ENCODE measurements around the gene PIK3CB.

DNA sequence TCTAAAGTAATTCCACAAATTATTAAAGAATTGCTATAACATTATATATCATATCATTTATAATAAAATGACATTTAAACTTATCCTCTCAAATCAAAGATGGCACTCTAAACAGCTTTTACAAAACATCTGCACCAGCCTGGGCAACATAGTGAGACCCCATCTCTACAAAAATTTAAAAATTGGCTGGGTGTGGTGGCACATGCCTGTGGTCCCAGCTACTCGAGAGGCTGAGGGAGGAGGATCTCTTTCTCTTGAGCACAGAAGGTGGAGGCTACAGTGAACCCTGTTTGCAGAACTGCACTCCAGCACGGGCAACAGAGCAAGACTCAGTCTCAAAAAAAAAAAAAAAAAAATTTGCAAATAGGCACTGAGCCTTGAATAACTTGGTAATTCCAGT, 63.1 kb downstream of the PIK3CB start:
- no peak for TF ChIP-seq TAF1 (IDR thresholded peaks at IDR 0.05; ENCODE audit: low read depth)
- TF ChIP-seq EZH2 (IDR thresholded peaks at IDR 0.05; ENCODE audit: borderline replicate concordance, insufficient read depth, low read length, poor library complexity, severe bottlenecking) = no peak
- TF ChIP-seq, protein P1, sequence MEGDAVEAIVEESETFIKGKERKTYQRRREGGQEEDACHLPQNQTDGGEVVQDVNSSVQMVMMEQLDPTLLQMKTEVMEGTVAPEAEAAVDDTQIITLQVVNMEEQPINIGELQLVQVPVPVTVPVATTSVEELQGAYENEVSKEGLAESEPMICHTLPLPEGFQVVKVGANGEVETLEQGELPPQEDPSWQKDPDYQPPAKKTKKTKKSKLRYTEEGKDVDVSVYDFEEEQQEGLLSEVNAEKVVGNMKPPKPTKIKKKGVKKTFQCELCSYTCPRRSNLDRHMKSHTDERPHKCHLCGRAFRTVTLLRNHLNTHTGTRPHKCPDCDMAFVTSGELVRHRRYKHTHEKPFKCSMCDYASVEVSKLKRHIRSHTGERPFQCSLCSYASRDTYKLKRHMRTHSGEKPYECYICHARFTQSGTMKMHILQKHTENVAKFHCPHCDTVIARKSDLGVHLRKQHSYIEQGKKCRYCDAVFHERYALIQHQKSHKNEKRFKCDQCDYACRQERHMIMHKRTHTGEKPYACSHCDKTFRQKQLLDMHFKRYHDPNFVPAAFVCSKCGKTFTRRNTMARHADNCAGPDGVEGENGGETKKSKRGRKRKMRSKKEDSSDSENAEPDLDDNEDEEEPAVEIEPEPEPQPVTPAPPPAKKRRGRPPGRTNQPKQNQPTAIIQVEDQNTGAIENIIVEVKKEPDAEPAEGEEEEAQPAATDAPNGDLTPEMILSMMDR (IDR thresholded peaks at IDR 0.05; ENCODE audit: poor library complexity, severe bottlenecking) = no peak
- TF ChIP-seq POLR2AphosphoS5 (IDR thresholded peaks at IDR 0.05) = no peak
